Measurements from ENCODE around the gene DDX11.

GRCh38 chr12:31029916-31030562 lies 43.6 kb upstream of the DDX11 start:
- TF ChIP-seq CTCF (conservative IDR thresholded peaks at IDR 0.05; ENCODE audit: low read depth in 2 of 2), result no peak
- TF ChIP-seq REST (IDR thresholded peaks at IDR 0.05; ENCODE audit: unreplicated experiment), result no peak
- no peak for TF ChIP-seq POLR2AphosphoS5 (IDR thresholded peaks at IDR 0.05; ENCODE audit: low read depth)
- no peak for TF ChIP-seq EZH2 (IDR thresholded peaks at IDR 0.05; ENCODE audit: low read depth, unreplicated experiment)
- TF ChIP-seq EZH2phosphoT487 (IDR thresholded peaks at IDR 0.05; ENCODE audit: unreplicated experiment), result no peak
- no peak for TF ChIP-seq CREB1 (CRISPR knock-in tag; IDR thresholded peaks at IDR 0.05; ENCODE audit: low read depth)
- no peak for TF ChIP-seq JUNB (IDR thresholded peaks at IDR 0.05; ENCODE audit: unreplicated experiment)
- TF ChIP-seq NANOG (IDR thresholded peaks at IDR 0.05; ENCODE audit: borderline replicate concordance), result no peak
- TF ChIP-seq ZNF331 (CRISPR knock-in tag; IDR thresholded peaks at IDR 0.05; ENCODE audit: low read depth), result no peak
- TF ChIP-seq STAT1 (IDR thresholded peaks at IDR 0.05; ENCODE audit: unreplicated experiment), result no peak

Data from GM23338 (cell line).